ENCODE measurements around the gene COPG1.

DNA sequence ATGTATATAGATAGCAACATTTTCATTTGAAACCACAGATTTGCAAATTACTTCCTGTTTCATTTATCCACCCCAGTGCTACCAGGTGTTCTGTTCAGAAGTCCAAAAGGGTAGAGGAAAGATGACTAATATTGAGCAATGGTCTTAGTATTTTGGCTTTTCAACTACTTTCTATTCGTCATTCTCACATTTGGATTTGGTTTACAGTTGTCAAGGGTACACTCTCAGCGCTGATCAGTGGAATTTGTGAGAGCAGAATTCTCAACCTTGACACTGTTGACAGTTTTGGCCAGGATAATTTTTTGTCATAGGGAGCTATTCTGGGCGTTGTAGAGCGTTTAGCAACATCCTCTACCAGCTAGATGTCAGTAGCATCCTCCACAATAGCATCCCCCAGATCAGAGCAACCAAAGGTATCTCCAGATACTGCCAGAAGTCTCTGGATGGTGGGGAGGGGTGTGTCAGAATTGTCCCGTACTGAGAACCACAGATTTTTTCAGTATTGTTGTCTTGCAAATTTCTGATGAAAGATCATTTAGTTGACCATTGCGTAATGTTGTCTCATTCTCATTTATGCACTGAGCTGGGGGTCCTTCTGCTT is 33.4 kb downstream of the COPG1 start:
- TF ChIP-seq SUZ12 (IDR thresholded peaks at IDR 0.05) (no peak), TARDBP (IDR thresholded peaks at IDR 0.05) (no peak), BHLHE40 (IDR thresholded peaks at IDR 0.05; ENCODE audit: borderline replicate concordance) (no peak), HDGF (IDR thresholded peaks at IDR 0.05; ENCODE audit: borderline replicate concordance) (no peak), PKNOX1 (IDR thresholded peaks at IDR 0.05) (no peak), L3MBTL2 (conservative IDR thresholded peaks at IDR 0.05) (no peak), FOXK2 (IDR thresholded peaks at IDR 0.05) (no peak), FOXM1 (IDR thresholded peaks at IDR 0.05; ENCODE audit: borderline replicate concordance) (no peak), ELF4 (IDR thresholded peaks at IDR 0.05) (no peak), CTBP1 (IDR thresholded peaks at IDR 0.05; ENCODE audit: borderline replicate concordance) (no peak)
